Activated naive CD4-positive, alpha-beta T cell treated with anti-CD3 and anti-CD28 coated beads, Interleukin-2, amount 50 U/mL, for 16 hours (primary cell): ENCODE measurements around the gene HECTD4.
"Not testable (repeated sequence)": the region's sequence is repeated elsewhere in the genome, so short reads cannot be mapped to it uniquely, and the experiment has no call there.

Source experiments
- DNase-seq: peaks from one replicate; pipeline ENCODE4 v3.0.0-alpha.2; 2020

The HECTD4 gene

GRCh38 chr12:112352921-112353320, 29.3 kb downstream of the HECTD4 start:
- DNase-seq, result no peak

DNA sequence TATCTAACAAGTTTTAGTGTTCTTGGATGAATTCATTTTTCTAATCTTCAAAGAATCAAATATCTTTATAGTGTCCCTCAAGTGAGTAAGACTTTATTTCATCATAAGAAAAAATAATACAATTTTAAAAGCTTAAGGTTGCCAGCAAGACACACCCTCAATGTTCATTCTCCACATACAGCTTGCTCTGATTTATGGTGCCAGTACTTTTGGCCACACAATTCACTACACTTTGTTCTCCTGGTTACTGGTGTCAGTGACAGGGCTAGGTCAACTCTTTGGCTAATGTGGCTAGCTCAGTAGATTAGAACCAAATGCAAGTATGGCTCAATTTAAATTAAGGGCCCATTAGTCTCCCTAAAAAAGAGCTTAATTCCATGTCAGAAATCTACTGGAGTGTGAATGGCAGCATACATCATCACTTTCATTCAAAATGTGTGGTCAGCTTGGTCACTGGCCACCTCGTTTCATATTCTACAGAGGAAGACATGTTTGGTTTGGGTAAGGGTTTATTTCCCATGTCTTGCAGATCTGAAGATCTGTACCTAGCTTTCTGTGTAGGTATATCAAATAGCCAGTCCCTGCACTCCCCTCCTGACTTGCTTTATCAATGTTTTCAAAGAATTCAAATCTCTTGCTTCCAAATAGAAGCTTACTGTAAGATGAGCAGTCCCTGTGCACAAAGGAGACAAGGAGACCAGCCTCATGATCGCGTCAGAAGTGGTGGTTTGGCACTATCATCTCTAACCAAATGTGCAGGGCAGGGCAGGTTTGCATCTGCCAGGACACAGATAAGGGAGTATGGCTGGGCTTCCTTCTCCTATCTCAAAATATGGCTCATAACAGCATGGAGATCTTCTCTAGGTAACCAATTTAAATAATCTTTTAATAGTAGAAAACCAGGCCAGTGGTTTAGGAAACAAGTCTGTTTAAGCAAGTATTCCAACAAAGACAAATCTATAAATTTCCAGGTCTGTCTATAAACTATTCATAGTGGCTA, 31.3 kb downstream of the HECTD4 start:
- DNase-seq, result no peak

DNA sequence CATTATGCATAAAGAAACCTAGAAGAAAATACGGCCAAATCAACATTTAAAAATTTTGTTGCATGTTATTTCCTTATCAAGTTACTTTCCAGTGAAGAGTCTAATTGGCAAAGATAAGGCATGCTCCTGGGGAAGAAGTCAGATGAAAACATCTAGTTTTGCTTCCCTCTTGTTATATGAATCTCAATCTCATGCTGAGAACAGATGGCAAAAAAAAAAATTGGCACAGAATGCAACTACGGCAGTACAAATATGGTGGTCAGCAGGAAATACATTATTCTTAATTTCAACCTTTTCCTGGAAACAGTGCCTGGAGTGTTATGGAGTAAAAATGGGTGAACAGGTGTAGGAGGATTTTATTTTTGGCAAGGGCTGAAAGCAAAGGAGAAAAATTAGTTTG, 32.8 kb downstream of the HECTD4 start:
- DNase-seq, result no peak

DNA sequence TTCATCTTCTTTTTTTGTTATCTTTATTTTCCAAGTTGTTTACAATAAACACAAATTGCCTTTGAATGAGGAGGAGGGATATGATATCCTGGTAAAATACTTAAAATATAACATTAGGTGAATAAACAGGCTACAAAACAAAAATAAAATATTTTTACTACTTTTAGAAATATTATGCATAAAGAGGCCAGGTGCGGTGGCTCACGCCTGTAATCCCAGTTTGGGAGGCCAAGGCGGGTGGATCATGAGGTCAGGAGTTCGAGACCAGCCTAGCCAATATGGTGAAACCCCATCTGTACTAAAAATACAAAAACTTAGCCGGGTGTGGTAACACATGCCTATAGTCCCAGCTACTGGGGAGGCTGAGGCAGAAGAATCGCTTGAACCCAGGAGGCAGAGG, 33.3 kb downstream of the HECTD4 start:
- DNase-seq, result not testable (repeated sequence)

GRCh38 chr12:112347581-112347982, 34.6 kb downstream of the HECTD4 start:
- DNase-seq, result no peak

DNA sequence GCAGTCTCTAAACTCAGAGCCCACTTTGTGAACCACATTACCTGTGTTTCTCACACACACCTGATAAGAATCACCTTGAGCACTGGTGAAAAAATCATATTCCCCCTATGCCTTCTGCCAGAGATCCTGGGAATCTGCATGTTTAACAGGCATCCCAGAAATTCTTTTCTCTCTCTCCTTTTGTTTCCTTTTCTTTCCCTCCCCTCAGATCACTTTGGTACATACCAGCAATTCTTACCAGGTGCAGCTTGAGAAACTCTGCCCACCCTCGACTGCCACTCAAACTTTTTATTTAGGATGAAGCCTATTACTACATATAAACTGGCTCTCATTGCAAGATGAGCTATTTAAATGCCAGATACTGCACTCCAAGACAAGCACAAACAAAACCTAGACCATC, 36.0 kb downstream of the HECTD4 start:
- no peak for DNase-seq

DNA sequence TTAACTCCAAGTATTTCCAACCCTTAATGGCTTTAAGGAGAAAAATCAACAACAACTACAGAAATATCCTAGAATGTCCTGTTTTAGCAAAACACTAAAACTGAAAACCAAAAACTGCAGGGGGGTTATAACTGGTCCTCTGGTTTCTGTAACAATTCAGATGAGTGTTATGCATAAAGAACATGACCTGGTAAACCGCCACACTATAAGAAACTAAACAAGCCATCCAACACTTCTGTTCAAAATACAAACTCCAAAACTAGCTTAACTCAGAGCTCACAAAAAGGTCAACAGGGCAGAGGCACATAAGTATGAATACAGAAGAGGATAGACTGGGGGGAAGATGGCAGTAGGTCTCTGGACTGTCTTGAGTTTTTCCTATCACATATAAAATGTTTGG, 38.0 kb downstream of the HECTD4 start:
- DNase-seq, result no peak

DNA sequence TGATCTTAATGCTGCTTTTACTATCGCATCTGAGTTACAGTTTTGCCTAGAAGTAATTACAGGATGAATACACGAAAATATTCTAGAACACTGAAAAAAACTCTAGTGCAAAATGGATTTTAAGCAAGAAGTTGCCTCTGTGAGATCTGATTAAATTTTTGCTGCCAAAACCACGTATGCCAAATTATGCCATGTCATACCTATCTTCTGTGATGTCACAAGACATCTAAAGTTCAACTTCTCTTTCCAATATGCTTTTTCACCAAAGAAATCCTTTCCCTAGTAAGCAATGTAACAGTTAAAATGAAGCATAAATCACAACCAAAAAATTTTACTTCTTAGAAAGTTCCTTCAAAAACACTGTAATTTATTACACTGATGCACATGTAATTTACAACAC, 39.6 kb downstream of the HECTD4 start:
- no peak for DNase-seq

- no peak for DNase-seq
Measured at GRCh38 chr12:112341046-112341825, 41.0 kb downstream of the HECTD4 start.

- no peak for DNase-seq
Measured at GRCh38 chr12:112340230-112340629, 42.0 kb downstream of the HECTD4 start.

DNA sequence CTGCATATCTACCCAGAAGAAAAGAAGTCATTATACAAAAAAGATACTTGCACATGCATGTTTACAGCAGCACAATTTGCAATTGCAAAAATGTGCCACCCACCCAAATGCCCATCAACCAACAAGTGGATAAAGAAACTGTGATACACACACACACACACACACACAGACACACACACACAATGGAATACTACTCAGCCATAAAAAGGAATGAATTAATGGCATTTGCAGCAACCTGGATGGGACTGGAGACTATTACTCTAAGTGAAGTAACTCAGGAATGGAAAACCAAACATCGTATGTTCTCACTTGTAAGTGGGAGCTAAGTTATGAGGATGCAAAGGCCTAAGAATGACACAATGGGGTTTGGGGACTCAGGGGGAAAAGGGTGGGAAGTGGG, 47.2 kb downstream of the HECTD4 start:
- not testable (repeated sequence) for DNase-seq

DNA sequence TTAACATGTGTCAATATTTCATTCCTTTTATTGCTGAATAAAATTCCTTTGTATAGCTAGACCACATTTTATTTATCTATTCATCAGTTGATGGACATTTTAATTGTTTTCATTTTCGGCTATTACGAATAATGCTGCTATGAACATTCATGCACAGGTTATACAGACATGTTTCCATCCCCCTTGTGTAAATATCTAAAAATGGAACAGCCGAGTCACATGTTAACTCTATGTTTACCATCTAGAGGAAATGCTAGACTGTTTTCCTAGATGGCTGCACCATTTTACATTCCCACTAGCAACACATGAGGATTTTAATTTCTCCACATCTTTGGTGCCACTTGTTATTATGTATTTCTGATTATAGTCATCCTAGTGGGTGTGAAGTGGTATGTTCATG, 49.2 kb downstream of the HECTD4 start:
- DNase-seq, result no peak

DNA sequence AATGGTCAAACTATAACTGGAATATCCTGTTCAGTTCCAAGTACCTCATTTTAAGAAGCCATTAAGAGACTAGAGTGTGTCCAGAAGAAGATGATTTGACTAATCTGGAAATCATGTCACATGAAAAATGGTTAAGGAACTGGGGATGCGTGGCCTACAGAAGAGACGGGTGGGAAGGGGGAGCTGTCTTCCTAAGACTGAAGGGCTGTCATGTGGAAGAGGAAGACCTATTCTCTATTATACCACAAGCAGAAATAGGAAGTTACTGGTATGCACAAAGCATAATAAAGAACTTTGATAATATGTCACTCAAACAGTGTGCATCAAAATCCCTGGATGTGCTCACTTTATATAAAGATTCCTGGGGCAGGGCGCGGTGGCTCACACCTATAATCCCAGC, 50.3 kb downstream of the HECTD4 start:
- DNase-seq, result no peak

- no peak for DNase-seq
Measured at GRCh38 chr12:112330706-112331105, 51.5 kb downstream of the HECTD4 start.

GRCh38 chr12:112328456-112329124, 53.6 kb downstream of the HECTD4 start:
- DNase-seq, result no peak

- no peak for DNase-seq
Measured at GRCh38 chr12:112327209-112327938, 54.9 kb downstream of the HECTD4 start.

DNA sequence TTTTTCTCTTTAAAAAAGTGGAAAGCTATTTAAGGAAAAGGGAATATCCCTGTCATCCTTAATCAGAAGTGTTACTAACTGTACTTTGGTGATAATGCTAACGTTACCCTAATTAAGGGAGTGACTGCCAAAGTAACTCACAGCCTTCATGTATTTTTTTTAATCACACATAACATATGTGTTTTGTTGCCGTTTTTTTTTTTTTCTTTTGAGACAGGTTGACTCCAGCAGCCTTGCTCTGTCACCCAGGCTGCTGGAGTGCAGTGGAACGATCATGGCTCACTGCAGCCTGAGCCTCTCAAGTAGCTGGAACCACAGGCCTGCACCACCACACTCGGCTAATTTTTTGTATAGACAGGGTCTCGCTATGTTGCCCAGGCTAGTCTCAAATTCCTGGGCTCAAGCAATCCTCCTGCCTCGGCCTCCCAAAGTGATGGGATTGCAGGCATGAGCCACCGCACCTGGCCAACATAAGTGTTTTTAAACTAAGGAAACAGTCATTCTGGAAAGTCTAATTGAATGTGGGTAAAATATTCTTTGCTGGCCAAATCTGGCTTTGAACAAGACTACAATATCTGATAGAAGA, 56.5 kb downstream of the HECTD4 start:
- no peak for DNase-seq

GRCh38 chr12:112325157-112325556, 57.1 kb downstream of the HECTD4 start:
- DNase-seq, result no peak

- DNase-seq, result no peak
Measured at GRCh38 chr12:112322882-112323547, 59.2 kb downstream of the HECTD4 start.

DNA sequence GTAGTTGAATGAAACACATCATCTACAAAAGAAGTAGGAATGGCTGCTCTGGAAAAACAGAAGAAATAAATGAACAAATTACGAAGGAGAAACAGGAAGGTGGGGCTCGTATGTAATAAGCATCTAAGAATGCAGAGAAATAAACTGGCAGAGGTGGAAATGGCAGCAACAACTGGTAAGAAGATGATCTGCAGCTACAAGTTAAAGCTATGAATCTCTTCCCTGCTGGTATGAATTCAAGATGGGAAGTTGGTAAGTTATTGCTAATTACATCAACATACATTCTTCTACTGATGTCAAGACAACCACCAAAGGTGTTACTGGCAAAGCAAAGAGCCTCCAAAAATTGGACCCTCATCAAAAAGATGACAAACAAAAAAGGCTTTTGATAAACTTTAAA, 59.8 kb downstream of the HECTD4 start:
- no peak for DNase-seq

GRCh38 chr12:112321245-112321644, 61.0 kb downstream of the HECTD4 start:
- no peak for DNase-seq

DNA sequence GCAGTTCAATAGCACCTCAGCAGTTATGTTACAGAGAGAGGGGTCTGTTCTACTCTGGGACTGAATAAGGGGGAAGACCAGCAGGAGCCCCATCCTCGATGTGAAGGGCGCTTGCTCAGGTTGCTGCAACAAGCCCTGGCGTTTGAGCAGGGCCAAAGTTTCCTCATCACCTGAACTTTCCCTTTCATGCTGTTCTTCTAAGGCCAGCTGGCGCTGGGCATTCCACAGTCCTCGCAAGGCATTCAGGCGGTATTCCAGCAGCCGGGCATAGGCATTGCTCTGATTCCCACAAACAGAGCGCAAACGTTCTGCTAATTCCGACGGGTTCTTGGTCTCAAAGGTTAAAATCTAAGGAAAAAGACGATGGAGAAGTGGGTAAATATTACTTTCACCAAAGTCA, 62.8 kb downstream of the HECTD4 start:
- DNase-seq, result no peak
